SK-N-MC (cell line): ENCODE data around the gene GMPS.

Experiments used
- DNase-seq: peaks from one replicate; pipeline ENCODE4 v3.0.0-alpha.2; 2011; ENCODE audit warnings: low read depth, low spot score
- H3K27ac ChIP-seq: fragments of 200-600 bp; sonication (generic); 2 replicates; pipeline ENCODE4 v1.5.1; 2016; ENCODE audit warnings: mixed run types
- H3K36me3 ChIP-seq: fragments of 200-600 bp; sonication (generic); 2 replicates; pipeline ENCODE4 v1.6.1; 2017; ENCODE audit warnings: antibody characterized with exemption, low read length, mixed read lengths; ENCODE audit not compliant: insufficient read depth
- H3K4me3 ChIP-seq: fragments of 200-600 bp; sonication (generic); 2 replicates; pipeline ENCODE4 v1.5.1; 2016
- H3K9ac ChIP-seq: fragments of 200-600 bp; sonication (generic); 2 replicates; pipeline ENCODE4 v1.8.0; 2017; ENCODE audit warnings: mixed run types, mixed read lengths; ENCODE audit not compliant: insufficient read length
- H3K9me3 ChIP-seq: fragments of 200-600 bp; sonication (generic); 2 replicates; pipeline ENCODE4 v1.6.1; 2017; ENCODE audit warnings: low read depth, mild to moderate bottlenecking, antibody characterized with exemption, low read length, moderate library complexity, mixed read lengths
- EZH2 ChIP-seq: fragments of 200-600 bp; sonication (generic); IDR thresholded peaks from one replicate; pipeline ENCODE4 v1.6.1; 2017; ENCODE audit warnings: antibody characterized with exemption
- FOXP2 ChIP-seq: optimal IDR thresholded peaks from 2 replicates; pipeline ENCODE3; 2011; ENCODE audit warnings: mild to moderate bottlenecking, moderate library complexity; ENCODE audit not compliant: insufficient read depth; ENCODE audit errors: extremely low read length, control extremely low read depth
- POLR2AphosphoS5 ChIP-seq: IDR thresholded peaks from 2 replicates; pipeline ENCODE4 v1.6.1; 2012; ENCODE audit warnings: mild to moderate bottlenecking, low read depth, low read length, borderline replicate concordance

Gene GMPS

GRCh38 chr3:155912090-155912489 is 41.6 kb downstream of the GMPS start:
- no peak for DNase-seq
- no peak for TF ChIP-seq FOXP2
- no peak for TF ChIP-seq EZH2
- TF ChIP-seq POLR2AphosphoS5 = no peak
- Histone ChIP-seq H3K4me3 (no peak overlapping the region), H3K36me3 (peaks cover 100% of the 10 kb centered on the region), H3K9ac (no peak overlapping the region), H3K9me3 (no peaks in the 10 kb centered on the region), H3K27ac (peak overlapping the region; percentile 60; the same call in 1 of the 2 replicates)

GRCh38 chr3:155912579-155913190 is 42.2 kb downstream of the GMPS start:
- no peaks in the 10 kb centered on the region for H3K9me3 ChIP-seq
- H3K36me3 ChIP-seq = peaks cover 100% of the 10 kb centered on the region
- H3K4me3 ChIP-seq = no peak overlapping the region
- H3K27ac ChIP-seq = peak overlapping the region; percentile 60
- DNase-seq = no peak
- H3K9ac ChIP-seq = no peak overlapping the region
- TF ChIP-seq POLR2AphosphoS5 (no peak), EZH2 (no peak), FOXP2 (no peak)

- Histone ChIP-seq H3K36me3 (peaks cover 92% of the 10 kb centered on the region), H3K27ac (no peak overlapping the region), H3K4me3 (no peak overlapping the region), H3K9ac (no peak overlapping the region), H3K9me3 (no peaks in the 10 kb centered on the region)
- no peak for TF ChIP-seq FOXP2
- no peak for TF ChIP-seq POLR2AphosphoS5
- no peak for DNase-seq
These were observed 47.3 kb downstream of the GMPS start for GRCh38 chr3:155917781-155918180.

- DNase-seq = no peak
- H3K4me3 ChIP-seq = no peak overlapping the region
- no peaks in the 10 kb centered on the region for H3K9me3 ChIP-seq
- H3K36me3 ChIP-seq = peaks cover 92% of the 10 kb centered on the region
- H3K9ac ChIP-seq = no peak overlapping the region
- TF ChIP-seq FOXP2 (no peak), POLR2AphosphoS5 (no peak), EZH2 (no peak)
- no peak overlapping the region for H3K27ac ChIP-seq
These were observed 49.3 kb downstream of the GMPS start for GRCh38 chr3:155919728-155920127.

- Histone ChIP-seq H3K36me3 (peaks cover 91% of the 10 kb centered on the region), H3K4me3 (no peak overlapping the region), H3K9ac (no peak overlapping the region), H3K9me3 (no peaks in the 10 kb centered on the region), H3K27ac (peak overlapping the region; percentile 7; the same call in 1 of the 2 replicates)
- no peak for DNase-seq
- TF ChIP-seq POLR2AphosphoS5 (no peak), EZH2 (no peak), FOXP2 (no peak)
These were observed 51.0 kb downstream of the GMPS start for GRCh38 chr3:155921486-155921885.

GRCh38 chr3:155934230-155934629 is 63.8 kb downstream of the GMPS start:
- no peak for DNase-seq

GRCh38 chr3:155938409-155938808 is 68.0 kb downstream of the GMPS start:
- Histone ChIP-seq H3K36me3 (peaks cover 77% of the 10 kb centered on the region), H3K4me3 (no peak overlapping the region), H3K9me3 (no peaks in the 10 kb centered on the region), H3K9ac (no peak overlapping the region), H3K27ac (no peak overlapping the region)
- no peak for DNase-seq
- TF ChIP-seq FOXP2 = no peak
- no peak for TF ChIP-seq EZH2
- TF ChIP-seq POLR2AphosphoS5 = no peak

More at GRCh38 chr3:155934230-155934629, 63.8 kb downstream of the GMPS start:
- Histone ChIP-seq H3K9ac (no peak overlapping the region), H3K9me3 (no peaks in the 10 kb centered on the region), H3K27ac (no peak overlapping the region), H3K36me3 (peaks cover 84% of the 10 kb centered on the region), H3K4me3 (no peak overlapping the region)
- no peak for TF ChIP-seq FOXP2
- TF ChIP-seq EZH2 = no peak
- no peak for TF ChIP-seq POLR2AphosphoS5

- TF ChIP-seq EZH2 = no peak
- TF ChIP-seq POLR2AphosphoS5 = no peak
- no peak for TF ChIP-seq FOXP2
- no peak overlapping the region for H3K4me3 ChIP-seq
- H3K36me3 ChIP-seq = peaks cover 48% of the 10 kb centered on the region
- H3K9me3 ChIP-seq = no peaks in the 10 kb centered on the region
- H3K27ac ChIP-seq = no peak overlapping the region
- no peak overlapping the region for H3K9ac ChIP-seq
- DNase-seq = no peak
These were observed 70.9 kb downstream of the GMPS start for GRCh38 chr3:155941354-155941753.

- no peaks in the 10 kb centered on the region for H3K9me3 ChIP-seq
- H3K4me3 ChIP-seq = no peak overlapping the region
- TF ChIP-seq EZH2 (no peak), FOXP2 (no peak), POLR2AphosphoS5 (no peak)
- no peak overlapping the region for H3K27ac ChIP-seq
- H3K9ac ChIP-seq = no peak overlapping the region
- peaks cover 24% of the 10 kb centered on the region for H3K36me3 ChIP-seq
- no peak for DNase-seq
These were observed 73.6 kb downstream of the GMPS start for GRCh38 chr3:155944081-155944480.
